Keratinocyte (primary cell): ENCODE measurements around the gene USP14. TPM values are rescaled to one million over a fixed set of nuclear protein-coding genes. Genes with fewer than 3 reads are reported as not detected.

Source experiments
- DNase-seq: peaks from one replicate; pipeline ENCODE4 v3.0.0-alpha.2; 2011; ENCODE audit warnings: low read depth, missing footprints, low spot score
- FAIRE-seq: peaks from 2 replicates; lab custom pipeline; 2011; peaks lifted over from hg19 to GRCh38; lab: Jason Lieb, UNC
- H2AFZ ChIP-seq: 2 replicates; pipeline ENCODE4 v1.6.0; 2012; ENCODE audit warnings: low read length, control low read depth, inconsistent platforms; ENCODE audit not compliant: control insufficient read depth
- H3K27ac ChIP-seq: 2 replicates; pipeline ENCODE4 v1.5.1; 2011; ENCODE audit warnings: low read length; ENCODE audit not compliant: control insufficient read depth, insufficient read depth
- H3K27me3 ChIP-seq: 3 replicates; pipeline ENCODE4 v1.6.0; 2011; ENCODE audit warnings: low read length; ENCODE audit not compliant: control insufficient read depth, insufficient read depth; ENCODE audit errors: extremely low read depth
- H3K36me3 ChIP-seq, 2 experiments: 2 replicates in 1 of 2; 3 replicates in 1 of 2; pipeline ENCODE4 v1.5.1; 2011; ENCODE audit warnings: low read length in 2 of 2, mild to moderate bottlenecking in 1 of 2; ENCODE audit not compliant: control insufficient read depth in 2 of 2, insufficient read depth in 2 of 2; ENCODE audit errors: extremely low read depth in 1 of 2
- H3K4me1 ChIP-seq: 3 replicates; pipeline ENCODE4 v1.5.1; 2011; ENCODE audit warnings: low read length; ENCODE audit not compliant: control insufficient read depth, insufficient read depth; ENCODE audit errors: extremely low read depth
- H3K4me2 ChIP-seq: 3 replicates; pipeline ENCODE4 v1.6.0; 2011; ENCODE audit warnings: low read depth, low read length; ENCODE audit not compliant: control insufficient read depth, insufficient read depth; ENCODE audit errors: extremely low read depth
- H3K4me3 ChIP-seq, 3 experiments: fragments of 200-600 bp in 1 of 3; sonication (generic) in 1 of 3; 2 replicates in 2 of 3; 3 replicates in 1 of 3; pipeline ENCODE4 v1.5.1; 2011 to 2016; ENCODE audit warnings: low read length in 3 of 3, mild to moderate bottlenecking in 3 of 3, control low read depth in 2 of 3, inconsistent platforms in 1 of 3, low read depth in 1 of 3, mixed read lengths in 1 of 3, mixed run types in 1 of 3, moderate library complexity in 1 of 3; ENCODE audit not compliant: control insufficient read depth in 2 of 3, insufficient read depth in 2 of 3; ENCODE audit errors: extremely low read depth in 1 of 3
- H3K79me2 ChIP-seq: 2 replicates; pipeline ENCODE4 v1.6.0; 2012; ENCODE audit warnings: low read length; ENCODE audit not compliant: control insufficient read depth, insufficient read depth
- H3K9ac ChIP-seq: 3 replicates; pipeline ENCODE4 v1.6.0; 2011; ENCODE audit warnings: low read length; ENCODE audit not compliant: control insufficient read depth, insufficient read depth; ENCODE audit errors: extremely low read depth
- H3K9me1 ChIP-seq: 3 replicates; pipeline ENCODE4 v1.6.0; 2011; ENCODE audit warnings: low read length; ENCODE audit not compliant: control insufficient read depth, insufficient read depth; ENCODE audit errors: extremely low read depth
- H3K9me3 ChIP-seq: 2 replicates; pipeline ENCODE4 v1.5.1; 2012; ENCODE audit warnings: low read depth, low read length; ENCODE audit not compliant: control insufficient read depth
- H4K20me1 ChIP-seq: 3 replicates; pipeline ENCODE4 v1.6.0; 2011; ENCODE audit warnings: low read length; ENCODE audit not compliant: control insufficient read depth, insufficient read depth; ENCODE audit errors: extremely low read depth
- EZH2 ChIP-seq: IDR thresholded peaks from one replicate; pipeline ENCODE4 v1.6.1; 2012; ENCODE audit warnings: inconsistent platforms, mild to moderate bottlenecking, low read length, moderate library complexity
- dilution Hi-C: fragments of 300-500 bp; cut with MboI; formaldehyde crosslinking; loops from one replicate; pipeline ENCODE4 v1.7.0; 2020; ENCODE audit warnings: low sequenced_read_pairs; ENCODE audit not compliant: extremely low pct_ligation_motif_present
- polyA plus RNA-seq, 5 experiments: library from polyadenylated mRNA; depleted of rRNA in 3 of 5; stranded (reverse) in 3 of 5; stranded (forward) in 1 of 5; unstranded in 1 of 5; fragments of >200 nt; gene quantifications; 1 replicate in 1 of 5; 2 replicates in 3 of 5; 3 replicates in 1 of 5; pipeline versions ENCODE4 v1.2.1 to v1.2.3, GENCODE V29; 2011 to 2012; ENCODE audit warnings: missing spikeins in 2 of 5, low read depth in 1 of 5, low replicate concordance in 1 of 5
- TF ChIP-seq, protein P1 (sequence below), 3 experiments: IDR thresholded peaks in 1 of 3; conservative IDR thresholded peaks in 1 of 3; optimal IDR thresholded peaks in 1 of 3; 2 replicates in 2 of 3; 3 replicates in 1 of 3; pipeline versions ENCODE3 to v1.5.1; 2011; ENCODE audit warnings: low read length in 3 of 3, mild to moderate bottlenecking in 3 of 3, moderate library complexity in 2 of 3, control low read depth in 1 of 3, inconsistent platforms in 1 of 3; ENCODE audit not compliant: insufficient read depth in 2 of 3; ENCODE audit errors: extremely low read depth in 1 of 3

Gene USP14
- polyA plus RNA-seq, 1 donor (not counting 4 experiments of a cell fraction or from before 2014, with no cell fraction given) = 62.5 TPM

DNA sequence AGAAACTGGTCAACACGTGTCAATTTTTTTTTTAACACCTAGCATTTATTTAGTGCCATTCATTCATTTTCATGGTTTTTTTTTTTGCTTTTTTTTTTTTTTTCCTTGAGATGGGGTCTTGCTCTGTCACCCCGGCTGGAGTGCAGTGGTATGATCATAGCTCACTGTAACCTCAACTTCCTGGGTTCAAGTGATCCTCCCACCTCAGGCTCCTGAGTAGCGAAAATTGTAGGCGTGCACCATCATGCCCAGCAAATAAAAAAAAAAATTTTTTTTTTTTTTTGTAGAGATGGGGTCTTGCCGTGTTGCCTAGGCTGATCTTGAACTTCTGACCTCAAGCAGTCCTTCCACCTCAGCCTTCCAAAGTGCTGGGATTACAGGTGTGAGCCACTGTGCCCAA lies 21.1 kb downstream of the USP14 start:
- dilution Hi-C loops = no loop called here
- Histone ChIP-seq H3K4me2 (no peak overlapping the region), H3K9me3 (no peaks in the 10 kb centered on the region), H3K4me3 (no peak overlapping the region), H3K4me1 (no peaks in the 10 kb centered on the region), H3K9me1 (no peaks in the 10 kb centered on the region), H3K36me3 (peaks cover 12 to 14% of the 10 kb centered on the region in 2 experiments), H3K27ac (no peak overlapping the region), H3K9ac (no peak overlapping the region), H3K79me2 (peaks cover 53% of the 10 kb centered on the region), H4K20me1 (peaks cover 6% of the 10 kb centered on the region), H3K27me3 (no peaks in the 10 kb centered on the region), H2AFZ (no peak overlapping the region)
- TF ChIP-seq, protein P1, sequence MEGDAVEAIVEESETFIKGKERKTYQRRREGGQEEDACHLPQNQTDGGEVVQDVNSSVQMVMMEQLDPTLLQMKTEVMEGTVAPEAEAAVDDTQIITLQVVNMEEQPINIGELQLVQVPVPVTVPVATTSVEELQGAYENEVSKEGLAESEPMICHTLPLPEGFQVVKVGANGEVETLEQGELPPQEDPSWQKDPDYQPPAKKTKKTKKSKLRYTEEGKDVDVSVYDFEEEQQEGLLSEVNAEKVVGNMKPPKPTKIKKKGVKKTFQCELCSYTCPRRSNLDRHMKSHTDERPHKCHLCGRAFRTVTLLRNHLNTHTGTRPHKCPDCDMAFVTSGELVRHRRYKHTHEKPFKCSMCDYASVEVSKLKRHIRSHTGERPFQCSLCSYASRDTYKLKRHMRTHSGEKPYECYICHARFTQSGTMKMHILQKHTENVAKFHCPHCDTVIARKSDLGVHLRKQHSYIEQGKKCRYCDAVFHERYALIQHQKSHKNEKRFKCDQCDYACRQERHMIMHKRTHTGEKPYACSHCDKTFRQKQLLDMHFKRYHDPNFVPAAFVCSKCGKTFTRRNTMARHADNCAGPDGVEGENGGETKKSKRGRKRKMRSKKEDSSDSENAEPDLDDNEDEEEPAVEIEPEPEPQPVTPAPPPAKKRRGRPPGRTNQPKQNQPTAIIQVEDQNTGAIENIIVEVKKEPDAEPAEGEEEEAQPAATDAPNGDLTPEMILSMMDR (optimal IDR thresholded peaks at IDR 0.05 in 1 of 3, IDR thresholded peaks at IDR 0.05 in 1 of 3, conservative IDR thresholded peaks at IDR 0.05 in 1 of 3; ENCODE audit: extremely low read depth in 1 of 3, insufficient read depth in 2 of 3, low read length in 3 of 3) = no peak
- TF ChIP-seq EZH2 = no peak
- FAIRE-seq (no peak), DNase-seq (no peak)

DNA sequence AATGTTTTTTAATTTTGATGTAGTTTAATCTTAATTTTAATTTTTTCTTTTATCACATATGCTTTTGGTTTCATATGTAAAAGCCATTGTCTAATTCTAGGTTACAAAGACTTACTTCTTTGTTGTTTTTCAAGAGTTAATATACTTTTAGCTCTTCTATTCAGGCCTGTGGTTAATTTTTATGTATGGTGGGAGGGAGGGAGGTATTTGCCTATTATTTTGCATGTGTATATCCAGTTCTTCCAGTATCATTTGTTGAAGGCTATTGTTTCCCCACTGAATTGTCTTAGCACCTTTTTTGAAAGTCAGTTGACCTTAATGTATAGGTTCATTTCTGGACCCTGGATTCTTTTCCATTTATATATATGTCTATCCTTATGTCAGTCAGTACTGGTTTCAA lies 23.4 kb downstream of the USP14 start:
- H3K36me3 ChIP-seq = peaks cover 12 to 20% of the 10 kb centered on the region in 2 experiments
- dilution Hi-C loops = no loop called here

More for the DNA sequence above, 23.4 kb downstream of the USP14 start:
- no peak for TF ChIP-seq EZH2
- TF ChIP-seq, protein P1 (optimal IDR thresholded peaks at IDR 0.05 in 1 of 3, IDR thresholded peaks at IDR 0.05 in 1 of 3, conservative IDR thresholded peaks at IDR 0.05 in 1 of 3; ENCODE audit: extremely low read depth in 1 of 3, insufficient read depth in 2 of 3, low read length in 3 of 3) = no peak
- H3K79me2 ChIP-seq = peaks cover 53% of the 10 kb centered on the region
- DNase-seq = no peak
- H3K27me3 ChIP-seq = no peaks in the 10 kb centered on the region
- no peak overlapping the region for H3K9ac ChIP-seq
- no peak overlapping the region for H2AFZ ChIP-seq
- H4K20me1 ChIP-seq = peaks cover 6% of the 10 kb centered on the region
- no peak overlapping the region for H3K4me3 ChIP-seq
- no peak overlapping the region for H3K4me2 ChIP-seq
- H3K9me1 ChIP-seq = no peaks in the 10 kb centered on the region
- H3K4me1 ChIP-seq = no peaks in the 10 kb centered on the region
- no peak for FAIRE-seq
- no peaks in the 10 kb centered on the region for H3K9me3 ChIP-seq
- H3K27ac ChIP-seq = no peak overlapping the region
